ENCODE results near the gene DYNLT2. TPM values are rescaled to one million over a fixed set of nuclear protein-coding genes. Genes with fewer than 3 reads are reported as not detected.
A peak's percentile ranks its signal among the peaks of the same experiment; 100 is the strongest.

The DYNLT2 gene
- total and polyA plus RNA-seq, 2 of the 13 experiments (the other 11 are each of a cell fraction or from before 2014, with no cell fraction given), result 2.1 to 4.3 TPM

- TF ChIP-seq FOSL2 (CRISPR knock-in tag; IDR thresholded peaks at IDR 0.05) (peak; percentile 96), ZNF263 (CRISPR knock-in tag; IDR thresholded peaks at IDR 0.05) (peak; percentile 81; the same call in 1 of the 2 replicates), KDM4B (CRISPR knock-in tag; IDR thresholded peaks at IDR 0.05) (peak; percentile 70), TMF1 (CRISPR knock-in tag; IDR thresholded peaks at IDR 0.05; ENCODE audit: low read depth) (no peak), ZNF652 (CRISPR knock-in tag; IDR thresholded peaks at IDR 0.05; ENCODE audit: borderline replicate concordance, low read depth) (no peak), SMAD9 (CRISPR knock-in tag; IDR thresholded peaks at IDR 0.05) (peak; percentile 92; the same call in 1 of the 2 replicates), ZSCAN12 (CRISPR knock-in tag; IDR thresholded peaks at IDR 0.05) (no peak), CHCHD3 (CRISPR knock-in tag; IDR thresholded peaks at IDR 0.05) (no peak), CAMTA2 (CRISPR knock-in tag; IDR thresholded peaks at IDR 0.05; ENCODE audit: borderline replicate concordance) (no peak), ZNF512B (CRISPR knock-in tag; IDR thresholded peaks at IDR 0.05; ENCODE audit: borderline replicate concordance) (peak; percentile 91), FOXC1 (CRISPR knock-in tag; IDR thresholded peaks at IDR 0.05; ENCODE audit: borderline replicate concordance) (peak; percentile 13; the same call in 1 of the 2 replicates), KAT7 (CRISPR knock-in tag; IDR thresholded peaks at IDR 0.05; ENCODE audit: borderline replicate concordance) (no peak), KLF16 (CRISPR knock-in tag; IDR thresholded peaks at IDR 0.05) (peak; percentile 43 to 69; a peak in 2 of 4 replicates)
- TF ChIP-seq, protein P1, sequence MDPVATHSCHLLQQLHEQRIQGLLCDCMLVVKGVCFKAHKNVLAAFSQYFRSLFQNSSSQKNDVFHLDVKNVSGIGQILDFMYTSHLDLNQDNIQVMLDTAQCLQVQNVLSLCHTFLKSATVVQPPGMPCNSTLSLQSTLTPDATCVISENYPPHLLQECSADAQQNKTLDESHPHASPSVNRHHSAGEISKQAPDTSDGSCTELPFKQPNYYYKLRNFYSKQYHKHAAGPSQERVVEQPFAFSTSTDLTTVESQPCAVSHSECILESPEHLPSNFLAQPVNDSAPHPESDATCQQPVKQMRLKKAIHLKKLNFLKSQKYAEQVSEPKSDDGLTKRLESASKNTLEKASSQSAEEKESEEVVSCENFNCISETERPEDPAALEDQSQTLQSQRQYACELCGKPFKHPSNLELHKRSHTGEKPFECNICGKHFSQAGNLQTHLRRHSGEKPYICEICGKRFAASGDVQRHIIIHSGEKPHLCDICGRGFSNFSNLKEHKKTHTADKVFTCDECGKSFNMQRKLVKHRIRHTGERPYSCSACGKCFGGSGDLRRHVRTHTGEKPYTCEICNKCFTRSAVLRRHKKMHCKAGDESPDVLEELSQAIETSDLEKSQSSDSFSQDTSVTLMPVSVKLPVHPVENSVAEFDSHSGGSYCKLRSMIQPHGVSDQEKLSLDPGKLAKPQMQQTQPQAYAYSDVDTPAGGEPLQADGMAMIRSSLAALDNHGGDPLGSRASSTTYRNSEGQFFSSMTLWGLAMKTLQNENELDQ (CRISPR knock-in tag; IDR thresholded peaks at IDR 0.05; ENCODE audit: borderline replicate concordance), result no peak
- TF ChIP-seq, protein P2, sequence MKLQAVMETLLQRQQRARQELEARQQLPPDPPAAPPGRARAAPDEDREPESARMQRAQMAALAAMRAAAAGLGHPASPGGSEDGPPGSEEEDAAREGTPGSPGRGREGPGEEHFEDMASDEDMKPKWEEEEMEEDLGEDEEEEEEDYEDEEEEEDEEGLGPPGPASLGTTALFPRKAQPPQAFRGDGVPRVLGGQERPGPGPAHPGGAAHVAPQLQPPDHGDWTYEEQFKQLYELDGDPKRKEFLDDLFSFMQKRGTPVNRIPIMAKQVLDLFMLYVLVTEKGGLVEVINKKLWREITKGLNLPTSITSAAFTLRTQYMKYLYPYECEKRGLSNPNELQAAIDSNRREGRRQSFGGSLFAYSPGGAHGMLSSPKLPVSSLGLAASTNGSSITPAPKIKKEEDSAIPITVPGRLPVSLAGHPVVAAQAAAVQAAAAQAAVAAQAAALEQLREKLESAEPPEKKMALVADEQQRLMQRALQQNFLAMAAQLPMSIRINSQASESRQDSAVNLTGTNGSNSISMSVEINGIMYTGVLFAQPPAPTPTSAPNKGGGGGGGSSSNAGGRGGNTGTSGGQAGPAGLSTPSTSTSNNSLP (IDR thresholded peaks at IDR 0.05; ENCODE audit: low read depth, low read length), result 0 out of 2 replicates have a peak, but pooled peaks have one; percentile 15
- TF ChIP-seq, protein P3, sequence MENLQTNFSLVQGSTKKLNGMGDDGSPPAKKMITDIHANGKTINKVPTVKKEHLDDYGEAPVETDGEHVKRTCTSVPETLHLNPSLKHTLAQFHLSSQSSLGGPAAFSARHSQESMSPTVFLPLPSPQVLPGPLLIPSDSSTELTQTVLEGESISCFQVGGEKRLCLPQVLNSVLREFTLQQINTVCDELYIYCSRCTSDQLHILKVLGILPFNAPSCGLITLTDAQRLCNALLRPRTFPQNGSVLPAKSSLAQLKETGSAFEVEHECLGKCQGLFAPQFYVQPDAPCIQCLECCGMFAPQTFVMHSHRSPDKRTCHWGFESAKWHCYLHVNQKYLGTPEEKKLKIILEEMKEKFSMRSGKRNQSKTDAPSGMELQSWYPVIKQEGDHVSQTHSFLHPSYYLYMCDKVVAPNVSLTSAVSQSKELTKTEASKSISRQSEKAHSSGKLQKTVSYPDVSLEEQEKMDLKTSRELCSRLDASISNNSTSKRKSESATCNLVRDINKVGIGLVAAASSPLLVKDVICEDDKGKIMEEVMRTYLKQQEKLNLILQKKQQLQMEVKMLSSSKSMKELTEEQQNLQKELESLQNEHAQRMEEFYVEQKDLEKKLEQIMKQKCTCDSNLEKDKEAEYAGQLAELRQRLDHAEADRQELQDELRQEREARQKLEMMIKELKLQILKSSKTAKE (CRISPR knock-in tag; IDR thresholded peaks at IDR 0.05; ENCODE audit: borderline replicate concordance), result no peak
- TF ChIP-seq, protein P4, sequence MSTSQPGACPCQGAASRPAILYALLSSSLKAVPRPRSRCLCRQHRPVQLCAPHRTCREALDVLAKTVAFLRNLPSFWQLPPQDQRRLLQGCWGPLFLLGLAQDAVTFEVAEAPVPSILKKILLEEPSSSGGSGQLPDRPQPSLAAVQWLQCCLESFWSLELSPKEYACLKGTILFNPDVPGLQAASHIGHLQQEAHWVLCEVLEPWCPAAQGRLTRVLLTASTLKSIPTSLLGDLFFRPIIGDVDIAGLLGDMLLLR (CRISPR knock-in tag; IDR thresholded peaks at IDR 0.05), result 0 out of 2 replicates have a peak, but pooled peaks have one; percentile 19
Measured at GRCh38 chr6:169800668-169801395, 49.5 kb upstream of the DYNLT2 start (continued).

All from HepG2 (cell line).